ENCODE measurements around the gene PLAAT5.
"Not testable (repeated sequence)": the region's sequence is repeated elsewhere in the genome, so short reads cannot be mapped to it uniquely, and the experiment has no call there.

The PLAAT5 gene

DNA sequence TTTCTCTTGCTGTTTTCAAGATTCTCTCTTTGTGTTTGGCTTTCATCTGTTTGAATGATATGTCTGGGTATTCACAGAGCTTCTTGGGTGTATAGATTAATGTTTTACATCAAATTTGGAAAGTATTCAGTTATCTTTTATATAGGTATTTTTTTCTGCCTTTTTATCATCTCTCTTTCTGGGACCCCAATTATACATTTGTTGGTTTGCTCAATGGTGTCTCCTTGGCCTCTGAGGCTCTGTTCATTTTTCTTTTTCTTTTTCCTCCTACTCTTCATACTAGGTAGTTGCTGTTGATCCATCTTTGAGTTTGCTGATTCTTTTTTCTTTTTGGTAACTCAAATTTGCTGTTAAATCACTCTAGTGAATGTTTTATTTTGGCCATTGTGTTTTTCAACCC is 14.3 kb downstream of the PLAAT5 start:
- DNase-seq, result no peak

DNA sequence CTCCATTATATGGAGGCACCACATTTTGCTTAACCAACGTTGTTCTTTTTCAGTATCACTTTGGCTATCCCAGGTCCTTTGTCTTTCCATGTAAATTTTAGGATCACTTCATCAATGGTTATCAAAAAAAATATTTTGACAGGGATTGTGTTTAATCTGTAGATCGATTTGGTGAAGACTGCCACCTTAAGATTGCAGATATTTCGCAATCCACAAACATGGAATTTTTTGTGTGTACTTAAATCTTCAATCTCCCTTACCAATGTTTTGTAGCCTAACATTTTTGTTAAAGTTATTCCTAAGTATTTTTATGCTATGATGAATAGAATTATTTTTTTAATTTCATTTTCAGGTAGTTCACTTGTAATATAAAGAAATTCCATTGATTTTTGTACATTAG is 18.6 kb downstream of the PLAAT5 start:
- DNase-seq, result no peak

DNA sequence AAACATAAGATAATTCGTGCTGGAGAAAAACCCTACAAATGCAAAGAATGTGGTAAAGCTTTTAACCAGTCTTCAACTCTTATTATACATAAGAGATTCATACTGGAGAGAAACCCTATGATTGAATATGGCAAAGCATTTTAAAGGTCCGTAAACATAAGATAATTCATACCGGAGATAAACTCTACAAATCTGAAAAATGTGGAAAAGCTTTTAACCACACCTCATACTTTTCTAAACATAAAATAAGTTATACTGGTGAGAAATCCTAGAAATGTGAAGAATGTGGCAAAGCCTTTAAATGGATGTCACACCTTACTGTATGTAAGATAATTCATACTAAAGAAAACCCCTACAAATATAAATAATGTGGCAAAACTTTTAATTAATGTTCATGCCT is 20.7 kb downstream of the PLAAT5 start:
- no peak for DNase-seq

DNA sequence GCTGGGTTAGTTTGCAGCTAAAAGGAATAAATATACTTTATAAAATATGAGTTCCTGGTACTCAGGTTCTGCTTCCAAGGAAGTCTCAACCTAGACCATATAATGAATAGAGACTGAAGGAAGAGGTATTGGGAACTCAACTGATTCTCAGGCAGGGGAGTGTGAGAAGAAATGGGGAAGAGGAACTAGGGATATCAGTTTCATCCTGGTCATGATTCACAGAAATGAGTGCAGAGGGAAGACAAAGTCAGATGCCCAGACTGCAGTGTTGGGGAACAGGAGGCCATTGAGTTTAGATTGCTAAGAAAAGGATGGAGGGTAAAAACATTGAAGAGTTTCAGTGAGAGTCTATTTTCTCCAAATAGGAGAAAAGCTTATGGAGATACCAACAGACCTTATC is 28.8 kb downstream of the PLAAT5 start:
- DNase-seq, result no peak

DNA sequence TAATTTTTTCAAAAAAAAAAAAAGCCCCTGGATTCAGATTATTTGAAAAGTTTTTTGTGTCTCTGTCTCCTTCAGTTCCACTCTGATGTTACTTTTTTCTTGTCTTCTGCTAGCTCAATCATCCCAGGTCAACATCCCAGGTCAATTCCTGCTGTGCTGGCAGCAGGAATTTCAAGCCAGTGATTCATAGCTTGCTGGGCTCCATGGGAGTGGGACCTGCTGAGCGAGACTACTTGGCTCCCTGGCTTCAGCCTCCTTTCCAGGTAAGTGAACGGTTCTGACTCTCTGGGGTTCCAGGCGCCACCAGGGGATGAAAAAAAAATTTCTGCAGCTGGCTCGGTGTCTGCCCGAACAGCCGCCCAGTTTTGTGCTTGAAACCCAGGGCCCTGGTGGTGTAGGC is 31.4 kb downstream of the PLAAT5 start:
- no peak for DNase-seq

GRCh38 chr11:63448646-63449045 is 42.3 kb downstream of the PLAAT5 start:
- DNase-seq, result no peak

DNA sequence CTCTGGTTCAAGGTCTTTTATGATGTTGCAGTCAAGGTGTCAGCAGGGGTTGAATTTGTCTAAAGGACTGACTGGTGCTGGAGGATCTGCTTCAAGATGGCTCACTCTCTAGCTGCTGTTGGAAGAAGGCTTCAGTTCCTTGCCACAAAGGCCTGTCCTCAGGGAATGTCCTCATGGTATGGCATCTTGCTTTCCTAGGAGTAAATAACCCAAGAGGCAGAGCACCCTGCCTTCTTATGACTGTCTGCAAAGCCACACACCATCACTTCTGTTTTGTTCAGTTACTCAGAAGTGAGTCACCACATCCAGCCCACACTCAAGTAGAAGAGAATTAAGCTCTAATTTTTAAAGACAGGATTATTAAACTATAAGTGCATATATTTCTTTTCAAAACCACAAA is 45.2 kb downstream of the PLAAT5 start:
- peak; percentile 20 for DNase-seq

- DNase-seq, result no peak
These were observed 45.8 kb downstream of the PLAAT5 start for GRCh38 chr11:63445118-63445517.

GRCh38 chr11:63444160-63444559 is 46.8 kb downstream of the PLAAT5 start:
- DNase-seq, result no peak

DNA sequence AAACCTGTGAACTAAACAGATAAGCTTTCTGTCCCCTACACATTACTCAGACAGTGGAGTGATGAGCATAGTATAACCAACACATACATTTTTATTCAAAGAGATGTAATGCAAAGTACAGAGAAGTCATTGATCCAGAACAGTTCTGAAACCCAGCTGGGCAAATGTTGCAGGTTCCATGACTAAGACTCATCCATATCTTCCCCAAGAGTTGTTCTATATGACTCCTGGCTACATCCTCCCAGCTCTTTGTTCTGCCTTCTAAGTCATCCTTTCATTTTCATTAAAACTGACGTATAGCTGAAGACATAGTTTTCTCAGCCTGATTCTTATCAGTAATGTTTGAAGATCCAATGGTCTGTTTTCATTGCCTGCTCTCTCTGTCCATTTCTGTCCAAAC is 47.3 kb downstream of the PLAAT5 start:
- DNase-seq, result no peak

- not testable (repeated sequence) for DNase-seq
These were observed 55.1 kb downstream of the PLAAT5 start for GRCh38 chr11:63435831-63436230.

DNA sequence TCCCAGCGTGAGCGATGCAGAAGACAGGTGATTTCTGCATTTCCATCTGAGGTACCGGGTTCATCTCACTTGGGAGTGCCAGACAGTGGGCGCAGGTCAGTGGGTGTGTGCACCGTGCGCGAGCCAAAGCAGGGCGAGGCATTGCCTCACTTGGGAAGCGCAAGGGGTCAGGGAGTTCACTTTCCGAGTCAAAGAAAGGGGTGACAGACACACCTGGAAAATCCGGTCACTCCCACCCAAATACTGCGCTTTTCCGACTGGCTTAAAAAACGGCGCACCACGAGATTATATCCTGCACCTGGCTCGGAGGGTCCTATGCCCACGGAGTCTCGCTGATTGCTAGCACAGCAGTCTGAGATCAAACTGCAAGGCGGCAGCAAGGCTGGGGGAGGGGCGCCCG is 55.6 kb downstream of the PLAAT5 start:
- DNase-seq, result not testable (repeated sequence)

DNA sequence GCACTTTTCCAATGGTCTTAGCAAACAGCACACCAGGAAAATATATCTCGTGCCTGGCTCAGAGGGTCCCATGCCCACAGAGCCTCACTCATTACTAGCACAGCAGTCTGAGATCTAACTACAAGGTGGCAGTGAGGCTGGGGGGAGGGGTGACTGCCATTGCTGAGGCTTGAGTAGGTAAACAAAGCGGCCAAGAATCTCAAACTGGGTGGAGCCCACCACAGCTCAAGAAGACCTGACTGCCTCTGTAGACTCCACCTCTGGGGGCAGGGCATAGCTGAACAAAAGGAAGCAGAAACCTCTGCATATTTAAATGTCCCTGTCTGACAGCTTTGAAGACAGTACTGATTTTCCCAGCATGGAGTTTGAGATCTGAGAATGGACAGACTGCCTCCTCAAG is 60.2 kb downstream of the PLAAT5 start:
- not testable (repeated sequence) for DNase-seq

DNA sequence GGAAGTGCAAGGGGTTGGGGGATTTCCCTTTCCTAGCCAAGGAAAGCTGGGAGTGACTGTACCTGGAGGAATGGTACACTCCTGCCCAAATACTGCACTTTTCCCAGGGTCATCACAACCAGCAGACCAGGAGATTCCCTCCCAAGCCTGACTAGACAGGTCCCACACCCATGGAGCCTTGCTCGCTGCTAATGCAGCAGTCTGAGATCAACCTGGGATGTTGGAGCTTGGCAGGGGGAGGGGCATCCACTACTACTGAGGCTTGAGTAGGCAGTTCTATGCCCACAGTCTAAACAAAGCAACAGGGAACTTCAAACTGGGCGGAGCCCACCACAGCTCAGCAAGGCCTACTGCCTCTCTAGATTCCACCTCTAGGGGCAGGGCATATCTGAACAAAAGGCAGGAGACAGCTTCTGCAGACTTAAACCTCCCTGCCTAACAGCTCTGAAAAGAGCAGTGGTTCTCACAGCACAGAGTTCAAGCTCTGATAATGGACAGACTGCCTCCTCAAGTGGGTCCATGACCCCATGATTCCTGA is 62.9 kb downstream of the PLAAT5 start:
- no peak for DNase-seq

DNA sequence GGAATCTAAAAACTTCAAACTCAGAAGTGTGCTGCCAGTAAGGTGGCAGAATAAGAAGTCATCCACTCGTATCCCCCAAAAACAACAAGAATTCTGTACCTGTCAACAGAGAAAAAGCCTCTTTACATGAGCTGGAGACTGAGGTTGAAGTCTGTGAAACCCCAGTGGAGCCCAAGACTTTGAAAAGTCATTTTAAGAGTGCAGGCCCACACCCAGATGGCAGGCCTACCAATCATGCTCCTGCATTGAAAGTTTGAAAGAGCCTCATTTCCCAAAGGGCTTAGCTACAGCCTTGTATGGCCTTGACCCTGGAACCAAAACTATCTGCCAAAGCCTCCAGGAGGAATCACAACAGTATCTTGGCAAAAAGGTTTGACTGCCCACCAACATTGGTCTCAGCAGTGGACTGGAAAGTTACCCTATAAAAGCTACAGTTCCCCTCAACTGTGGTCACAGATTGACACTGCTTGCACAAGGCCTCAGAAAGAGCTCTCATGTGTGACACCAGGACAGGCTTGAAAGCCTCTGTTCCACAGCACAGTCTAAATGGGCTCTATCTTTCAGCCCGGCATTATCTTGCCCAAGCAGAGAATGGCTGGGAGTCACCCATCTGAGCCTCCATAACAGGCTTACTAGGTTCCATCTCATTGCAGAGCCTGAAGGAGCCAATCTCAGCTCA is 73.7 kb downstream of the PLAAT5 start:
- no peak for DNase-seq

Measured in EL (cell line).